ENCODE results near the gene CEP250. TPM values are rescaled to one million over a fixed set of nuclear protein-coding genes. Genes with fewer than 3 reads are reported as not detected.

CEP250 gene
- total and polyA plus RNA-seq, 2 of the 4 experiments (the other 2 are of a cell fraction): 22.7 to 35.1 TPM

DNA sequence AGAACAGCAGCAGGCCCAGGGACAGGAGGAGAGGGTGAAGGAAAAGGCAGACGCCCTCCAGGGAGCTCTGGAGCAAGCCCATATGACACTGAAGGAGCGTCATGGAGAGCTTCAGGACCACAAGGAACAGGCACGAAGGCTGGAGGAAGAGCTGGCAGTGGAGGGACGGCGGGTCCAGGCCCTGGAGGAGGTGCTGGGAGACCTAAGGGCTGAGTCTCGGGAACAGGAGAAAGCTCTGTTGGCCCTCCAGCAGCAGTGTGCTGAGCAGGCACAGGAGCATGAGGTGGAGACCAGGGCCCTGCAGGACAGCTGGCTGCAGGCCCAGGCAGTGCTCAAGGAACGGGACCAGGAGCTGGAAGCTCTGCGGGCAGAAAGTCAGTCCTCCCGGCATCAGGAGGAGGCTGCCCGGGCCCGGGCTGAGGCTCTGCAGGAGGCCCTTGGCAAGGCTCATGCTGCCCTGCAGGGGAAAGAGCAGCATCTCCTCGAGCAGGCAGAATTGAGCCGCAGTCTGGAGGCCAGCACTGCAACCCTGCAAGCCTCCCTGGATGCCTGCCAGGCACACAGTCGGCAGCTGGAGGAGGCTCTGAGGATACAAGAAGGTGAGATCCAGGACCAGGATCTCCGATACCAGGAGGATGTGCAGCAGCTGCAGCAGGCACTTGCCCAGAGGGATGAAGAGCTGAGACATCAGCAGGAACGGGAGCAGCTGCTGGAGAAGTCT, 48.6 kb downstream of the CEP250 start:
- DNase-seq: no peak
- CTCF ChIA-PET: interaction anchor here (0.5 kb wide), 1 partner anchor 65 kb away, joined by 3 read pairs; no protein-coding TSS in a partner anchor
- WGBS, 2 experiments (ENCODE audit: extremely low coverage in 2 of 2, insufficient read length in 1 of 2): 88% methylated on average over 9 of the region's 16 CpGs; no CpG with 5 or more reads in 1 of the 2 experiments
- no peak for TF ChIP-seq RCOR1 (IDR thresholded peaks at IDR 0.05; ENCODE audit: insufficient replicate concordance, low read length)
- no peak for TF ChIP-seq RAD21 (IDR thresholded peaks at IDR 0.05; ENCODE audit: low read length)
- TF ChIP-seq, protein P1, sequence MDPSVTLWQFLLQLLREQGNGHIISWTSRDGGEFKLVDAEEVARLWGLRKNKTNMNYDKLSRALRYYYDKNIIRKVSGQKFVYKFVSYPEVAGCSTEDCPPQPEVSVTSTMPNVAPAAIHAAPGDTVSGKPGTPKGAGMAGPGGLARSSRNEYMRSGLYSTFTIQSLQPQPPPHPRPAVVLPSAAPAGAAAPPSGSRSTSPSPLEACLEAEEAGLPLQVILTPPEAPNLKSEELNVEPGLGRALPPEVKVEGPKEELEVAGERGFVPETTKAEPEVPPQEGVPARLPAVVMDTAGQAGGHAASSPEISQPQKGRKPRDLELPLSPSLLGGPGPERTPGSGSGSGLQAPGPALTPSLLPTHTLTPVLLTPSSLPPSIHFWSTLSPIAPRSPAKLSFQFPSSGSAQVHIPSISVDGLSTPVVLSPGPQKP (IDR thresholded peaks at IDR 0.05; ENCODE audit: borderline replicate concordance, low read depth, low read length): no peak
- TF ChIP-seq SMC3 (IDR thresholded peaks at IDR 0.05; ENCODE audit: low read depth, low read length): no peak
- TF ChIP-seq NFE2L2 (IDR thresholded peaks at IDR 0.05; ENCODE audit: low read depth, low read length): no peak
- TF ChIP-seq RFX5 (IDR thresholded peaks at IDR 0.05; ENCODE audit: low read depth, low read length): no peak
- TF ChIP-seq BHLHE40 (IDR thresholded peaks at IDR 0.05; ENCODE audit: low read depth, low read length): no peak
- TF ChIP-seq FOS (IDR thresholded peaks at IDR 0.05; ENCODE audit: low read depth, low read length): no peak
- TF ChIP-seq POLR2A (IDR thresholded peaks at IDR 0.05; ENCODE audit: low read depth, low read length): no peak
- no peak for TF ChIP-seq CHD1 (IDR thresholded peaks at IDR 0.05; ENCODE audit: low read depth, low read length)
- TF ChIP-seq CTCF (conservative IDR thresholded peaks at IDR 0.05; ENCODE audit: low read depth, low read length): no peak
- TF ChIP-seq USF2 (IDR thresholded peaks at IDR 0.05; ENCODE audit: low read depth, low read length): no peak
- TF ChIP-seq MAZ (IDR thresholded peaks at IDR 0.05; ENCODE audit: borderline replicate concordance, low read depth, low read length): no peak
- no peak for TF ChIP-seq MAFK (IDR thresholded peaks at IDR 0.05; ENCODE audit: low read depth, low read length)
- no peak for TF ChIP-seq CEBPB (IDR thresholded peaks at IDR 0.05; ENCODE audit: low read depth, low read length)

More for the DNA sequence above, 48.6 kb downstream of the CEP250 start:
- dilution Hi-C loops (cut with HindIII; ENCODE audit: low sequenced_read_pairs, unreplicated experiment) (no loop called here), in situ Hi-C loops (cut with MboI; ENCODE audit: low sequenced_read_pairs) (loop anchor here (25.0 kb wide), 1 partner anchor 408 kb away; no protein-coding TSS in a partner anchor), intact Hi-C loops (cut with micrococcal nuclease) (no loop called here)
- Histone ChIP-seq H3K36me3 (ENCODE audit: control insufficient read depth, insufficient read depth, low read length) (peaks cover 71% of the 10 kb centered on the region), H4K20me1 (ENCODE audit: insufficient read depth, low read length) (peaks cover 26% of the 10 kb centered on the region), H2AK9ac (replicated peaks; ENCODE audit: low read depth, low read length, poor library complexity) (no peak overlapping the region), H2AK5ac (ENCODE audit: low read depth, low read length) (no peak overlapping the region), H3K18ac (ENCODE audit: low read depth, low read length) (no peak overlapping the region), H3K27me3 (ENCODE audit: control insufficient read depth, insufficient read depth, low read length) (no peaks in the 10 kb centered on the region), H3K14ac (replicated peaks; ENCODE audit: low read depth, low read length) (no peak overlapping the region), H3K4me1 (ENCODE audit: control insufficient read depth, insufficient read depth, low read length) (peaks cover 7% of the 10 kb centered on the region; the same call in 1 of the 2 replicates), H4K91ac (ENCODE audit: insufficient read depth, low read depth, low read length) (no peak overlapping the region), H3K79me1 (ENCODE audit: low read depth in 1 of 2, low read length in 2 of 2) (peaks cover 0 to 19% of the 10 kb centered on the region in 2 experiments; a peak in 2 of 4 replicates), H3K56ac (ENCODE audit: extremely low read depth, insufficient read depth, low read length) (no peak overlapping the region), H2AFZ (replicated peaks; ENCODE audit: low read length, poor library complexity) (no peak overlapping the region), H3K27ac (ENCODE audit: insufficient read depth, low read length) (no peak overlapping the region), H2BK120ac (ENCODE audit: low read depth, low read length) (no peak overlapping the region), H3K9me3 (ENCODE audit: control insufficient read depth, insufficient read depth, low read length) (no peaks in the 10 kb centered on the region), H3K9ac (ENCODE audit: low read depth, low read length) (no peak overlapping the region), H4K5ac (ENCODE audit: low read depth, low read length) (no peak overlapping the region), H3K9me1 (ENCODE audit: insufficient read depth, low read length) (peaks cover 16% of the 10 kb centered on the region), H3K4me2 (ENCODE audit: low read depth, low read length) (no peak overlapping the region), H4K8ac (ENCODE audit: low read depth in 2 of 2, low read length in 2 of 2) (no peak overlapping the region), H2BK5ac (ENCODE audit: low read depth, low read length, poor library complexity, severe bottlenecking) (no peak overlapping the region), H3K23ac (ENCODE audit: low read depth, low read length) (no peak overlapping the region), H2BK15ac (ENCODE audit: low read depth, low read length) (no peak overlapping the region), H3K4me3 (ENCODE audit: insufficient read depth, low read depth, low read length) (no peak overlapping the region), H2BK20ac (ENCODE audit: low read depth, low read length) (no peak overlapping the region), H3K4ac (ENCODE audit: low read depth, low read length) (no peak overlapping the region)
- no peak for ATAC-seq (ENCODE audit: low read depth)
- POLR2A ChIA-PET (ENCODE audit: unreplicated experiment): no interaction called here
- no TSS peak for BruUV-seq (replicated peaks)
